DOHH2 (cell line): Measurements from ENCODE around the gene AP1G2.

ENCODE experiments used
- EZH2phosphoT487 ChIP-seq: fragments of 200-600 bp; sonication (generic); IDR thresholded peaks from 2 replicates; pipeline ENCODE4 v1.6.1; 2017; ENCODE audit warnings: borderline replicate concordance, mild to moderate bottlenecking, antibody characterized with exemption, low read length, moderate library complexity, mixed read lengths
- TF ChIP-seq, protein P1 (sequence below): fragments of 200-600 bp; sonication (generic); IDR thresholded peaks from one replicate; pipeline ENCODE4 v1.5.1; 2014; ENCODE audit warnings: antibody characterized with exemption, mild to moderate bottlenecking, low read depth, low read length; ENCODE audit not compliant: poor library complexity, severe bottlenecking

DNA sequence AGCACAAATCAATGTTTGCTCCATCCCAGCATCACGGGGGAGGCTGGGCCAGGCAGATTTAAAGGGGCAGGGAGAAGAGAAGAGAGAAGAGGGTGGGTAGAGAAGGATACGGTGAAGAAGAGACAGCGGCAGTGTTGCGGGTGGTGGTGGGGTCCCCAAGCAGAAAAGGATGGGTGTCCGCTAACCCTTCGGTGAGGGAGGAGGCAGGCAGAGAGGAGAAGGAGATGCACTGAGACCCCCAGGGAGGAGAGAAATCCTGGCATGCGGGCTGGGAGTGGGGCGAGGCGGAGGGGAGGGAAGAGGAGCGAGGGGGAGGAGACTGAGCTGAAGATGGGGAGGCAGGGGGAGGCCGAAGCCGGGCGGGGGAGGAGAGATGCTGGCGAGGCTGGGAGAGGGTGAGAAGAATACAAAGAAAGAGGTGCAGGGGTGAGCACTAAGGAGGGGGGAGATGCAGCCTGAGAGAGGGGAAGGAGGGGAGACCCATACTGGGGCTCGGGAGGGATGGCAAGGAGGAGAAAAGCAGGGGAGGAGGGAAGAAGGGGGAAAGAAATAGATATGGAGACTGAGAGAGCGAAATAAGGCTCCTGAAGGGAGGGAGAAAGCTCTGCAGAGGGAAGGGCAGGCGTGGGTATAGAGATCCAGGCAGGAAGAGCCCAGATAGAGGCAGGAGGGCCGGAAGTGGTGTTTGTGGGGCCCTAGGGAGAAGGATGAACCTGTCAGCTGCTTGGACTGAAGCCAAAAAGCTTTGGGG is 11.1 kb upstream of the AP1G2 start, which contains the start of gene JPH4:
- TF ChIP-seq, protein P1, sequence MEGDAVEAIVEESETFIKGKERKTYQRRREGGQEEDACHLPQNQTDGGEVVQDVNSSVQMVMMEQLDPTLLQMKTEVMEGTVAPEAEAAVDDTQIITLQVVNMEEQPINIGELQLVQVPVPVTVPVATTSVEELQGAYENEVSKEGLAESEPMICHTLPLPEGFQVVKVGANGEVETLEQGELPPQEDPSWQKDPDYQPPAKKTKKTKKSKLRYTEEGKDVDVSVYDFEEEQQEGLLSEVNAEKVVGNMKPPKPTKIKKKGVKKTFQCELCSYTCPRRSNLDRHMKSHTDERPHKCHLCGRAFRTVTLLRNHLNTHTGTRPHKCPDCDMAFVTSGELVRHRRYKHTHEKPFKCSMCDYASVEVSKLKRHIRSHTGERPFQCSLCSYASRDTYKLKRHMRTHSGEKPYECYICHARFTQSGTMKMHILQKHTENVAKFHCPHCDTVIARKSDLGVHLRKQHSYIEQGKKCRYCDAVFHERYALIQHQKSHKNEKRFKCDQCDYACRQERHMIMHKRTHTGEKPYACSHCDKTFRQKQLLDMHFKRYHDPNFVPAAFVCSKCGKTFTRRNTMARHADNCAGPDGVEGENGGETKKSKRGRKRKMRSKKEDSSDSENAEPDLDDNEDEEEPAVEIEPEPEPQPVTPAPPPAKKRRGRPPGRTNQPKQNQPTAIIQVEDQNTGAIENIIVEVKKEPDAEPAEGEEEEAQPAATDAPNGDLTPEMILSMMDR, result no peak
- no peak for TF ChIP-seq EZH2phosphoT487
